Measurements from ENCODE around the gene PPP4R4. TPM values are rescaled to one million over a fixed set of nuclear protein-coding genes. Genes with fewer than 3 reads are reported as not detected.
"Not testable (repeated sequence)": the region's sequence is repeated elsewhere in the genome, so short reads cannot be mapped to it uniquely, and the experiment has no call there.

Gene PPP4R4
- total and polyA plus RNA-seq, 2 experiments from 2014 or later, result 3.0 to 11.1 TPM

- Mint-ChIP-seq H3K27me3 (ENCODE audit: insufficient read depth, low read depth, poor library complexity) (no peaks in the 10 kb centered on the region), H3K4me1 (no peaks in the 10 kb centered on the region), H3K27ac (no peak overlapping the region; the same call in 1 of the 2 replicates), H3K4me3 (no peak overlapping the region), H3K9me3 (no peaks in the 10 kb centered on the region), H3K36me3 (ENCODE audit: low read depth) (no peaks in the 10 kb centered on the region)
- Histone ChIP-seq H3K4me3 (no peak overlapping the region), H3F3A (replicated peaks; ENCODE audit: low read depth) (no peaks in the 10 kb centered on the region), H3K27me3 (ENCODE audit: insufficient read depth) (no peaks in the 10 kb centered on the region), H3K36me3 (ENCODE audit: insufficient read depth) (no peaks in the 10 kb centered on the region), H2AFZ (no peak overlapping the region), H3K4me2 (no peak overlapping the region), H3K79me2 (replicated peaks; ENCODE audit: insufficient read depth) (no peaks in the 10 kb centered on the region), H3K27ac (ENCODE audit: low read depth) (no peak overlapping the region), H3K4me1 (ENCODE audit: insufficient read depth) (no peaks in the 10 kb centered on the region), H4K20me1 (replicated peaks; ENCODE audit: insufficient read depth) (no peaks in the 10 kb centered on the region), H3K9me2 (ENCODE audit: insufficient read depth) (no peaks in the 10 kb centered on the region)
- TF ChIP-seq POLR2AphosphoS5 (IDR thresholded peaks at IDR 0.05; ENCODE audit: low read depth) (no peak), EZH2phosphoT487 (IDR thresholded peaks at IDR 0.05; ENCODE audit: unreplicated experiment) (no peak), NANOG (IDR thresholded peaks at IDR 0.05; ENCODE audit: borderline replicate concordance) (no peak), ZNF331 (CRISPR knock-in tag; IDR thresholded peaks at IDR 0.05; ENCODE audit: low read depth) (no peak), ZNF114 (CRISPR knock-in tag; IDR thresholded peaks at IDR 0.05) (no peak), ZNF462 (CRISPR knock-in tag; IDR thresholded peaks at IDR 0.05) (no peak), CREB1 (CRISPR knock-in tag; IDR thresholded peaks at IDR 0.05; ENCODE audit: low read depth) (no peak), REST (IDR thresholded peaks at IDR 0.05; ENCODE audit: unreplicated experiment) (no peak), ETS1 (IDR thresholded peaks at IDR 0.05) (no peak), CTCF (conservative IDR thresholded peaks at IDR 0.05; ENCODE audit: low read depth in 2 of 2) (no peak), JUNB (IDR thresholded peaks at IDR 0.05; ENCODE audit: unreplicated experiment) (no peak)
- DNase-seq (ENCODE audit: low spot score), result no peak
- ATAC-seq, result no peak
Measured at GRCh38 chr14:94244182-94244581, 70.1 kb downstream of the PPP4R4 start.

GRCh38 chr14:94264195-94264594, 90.1 kb downstream of the PPP4R4 start:
- Mint-ChIP-seq H3K9me3 (peaks cover 18% of the 10 kb centered on the region), H3K36me3 (ENCODE audit: low read depth) (peaks cover 42% of the 10 kb centered on the region)
- not testable (repeated sequence) for H3K4me1 Mint-ChIP-seq; H3K9me2 ChIP-seq (ENCODE audit: insufficient read depth); H3K4me3 Mint-ChIP-seq; DNase-seq (ENCODE audit: low spot score); ATAC-seq; H3K79me2 ChIP-seq (replicated peaks; ENCODE audit: insufficient read depth); H3K4me2 ChIP-seq; H3K4me3 ChIP-seq; H3K27me3 ChIP-seq (ENCODE audit: insufficient read depth); H2AFZ ChIP-seq; H3F3A ChIP-seq (replicated peaks; ENCODE audit: low read depth); H3K27ac ChIP-seq (ENCODE audit: low read depth); H3K27ac Mint-ChIP-seq; H3K27me3 Mint-ChIP-seq (ENCODE audit: insufficient read depth, low read depth, poor library complexity); H4K20me1 ChIP-seq (replicated peaks; ENCODE audit: insufficient read depth); H3K4me1 ChIP-seq (ENCODE audit: insufficient read depth)
- peaks cover 12% of the 10 kb centered on the region for H3K36me3 ChIP-seq (ENCODE audit: insufficient read depth)

All from GM23338 (cell line).